NCI-H524 (cell line): ENCODE measurements around the gene GNG12.

Source experiments
- DNase-seq, 2 experiments: peaks; one replicate each; lab custom pipeline; 2025; lab: John Stamatoyannopoulos, UW

The GNG12 gene

GRCh38 chr1:67753776-67754525 lies 79.3 kb downstream of the GNG12 start:
- DNase-seq: no peak

GRCh38 chr1:67752306-67752705 lies 81.0 kb downstream of the GNG12 start:
- DNase-seq: no peak

GRCh38 chr1:67750691-67751054 lies 82.6 kb downstream of the GNG12 start:
- DNase-seq: no peak

GRCh38 chr1:67749844-67750690 lies 83.2 kb downstream of the GNG12 start:
- peak in 1 of 2 experiments; percentile 6 for DNase-seq

- no peak for DNase-seq
These were observed 83.9 kb downstream of the GNG12 start for GRCh38 chr1:67749263-67749843.

- DNase-seq: no peak
These were observed 84.6 kb downstream of the GNG12 start for GRCh38 chr1:67748630-67749029.

GRCh38 chr1:67747671-67748546 lies 85.4 kb downstream of the GNG12 start:
- DNase-seq: no peak

GRCh38 chr1:67745875-67746698 lies 87.2 kb downstream of the GNG12 start:
- no peak for DNase-seq

- DNase-seq: no peak
These were observed 90.1 kb downstream of the GNG12 start for GRCh38 chr1:67743072-67743725.

- DNase-seq: no peak
These were observed 91.5 kb downstream of the GNG12 start for GRCh38 chr1:67741736-67742135.

GRCh38 chr1:67741121-67741520 lies 92.1 kb downstream of the GNG12 start:
- DNase-seq: no peak

- peak; percentile 13 to 41 for DNase-seq
These were observed 92.7 kb downstream of the GNG12 start for GRCh38 chr1:67740543-67740942.

- no peak for DNase-seq
These were observed 93.9 kb downstream of the GNG12 start for GRCh38 chr1:67739361-67739760.

GRCh38 chr1:67738401-67738800 lies 94.9 kb downstream of the GNG12 start:
- DNase-seq: no peak

- DNase-seq: no peak
These were observed 95.4 kb downstream of the GNG12 start for GRCh38 chr1:67737875-67738274.

- no peak for DNase-seq
These were observed 96.5 kb downstream of the GNG12 start for GRCh38 chr1:67736750-67737149.

- no peak for DNase-seq
These were observed 97.2 kb downstream of the GNG12 start for GRCh38 chr1:67735806-67736627.

GRCh38 chr1:67735206-67735605 lies 98.1 kb downstream of the GNG12 start:
- DNase-seq: no peak

- DNase-seq: no peak
These were observed 99.0 kb downstream of the GNG12 start for GRCh38 chr1:67734323-67734690.
